Neuronal stem cell (in vitro differentiated cells): ENCODE measurements around the gene DPM3.
A peak's percentile ranks its signal among the peaks of the same experiment; 100 is the strongest.

ENCODE experiments used
- DNase-seq: peaks from one replicate; pipeline ENCODE4 v3.0.0-alpha.2; 2013; ENCODE audit warnings: low spot score
- H2AFZ ChIP-seq: one replicate; pipeline ENCODE4 v1.6.1; 2013; ENCODE audit warnings: mild to moderate bottlenecking, low read length, inconsistent platforms
- H2AK5ac ChIP-seq: 2 replicates; pipeline ENCODE4 v1.6.1; 2013; ENCODE audit warnings: low read depth, mild to moderate bottlenecking, inconsistent platforms, low read length, moderate library complexity, mixed read lengths
- H2BK120ac ChIP-seq: 2 replicates; pipeline ENCODE4 v1.6.1; 2013; ENCODE audit warnings: low read depth, mild to moderate bottlenecking, inconsistent platforms, low read length, moderate library complexity, mixed read lengths
- H2BK12ac ChIP-seq: one replicate; pipeline ENCODE4 v1.6.1; 2013; ENCODE audit warnings: low read length, inconsistent platforms
- H2BK15ac ChIP-seq: 2 replicates; pipeline ENCODE4 v1.6.1; 2013; ENCODE audit warnings: mild to moderate bottlenecking, low read length, inconsistent platforms, mixed read lengths
- H2BK5ac ChIP-seq: one replicate; pipeline ENCODE4 v1.6.1; 2013; ENCODE audit warnings: inconsistent platforms, mild to moderate bottlenecking, low read length, moderate library complexity
- H3K14ac ChIP-seq: one replicate; pipeline ENCODE4 v1.6.1; 2013; ENCODE audit warnings: low read length, inconsistent platforms
- H3K18ac ChIP-seq: 2 replicates; pipeline ENCODE4 v1.6.1; 2013; ENCODE audit warnings: low read length, inconsistent platforms
- H3K23ac ChIP-seq: 2 replicates; pipeline ENCODE4 v1.6.1; 2013; ENCODE audit warnings: low read depth, mild to moderate bottlenecking, mixed read lengths, low read length, inconsistent platforms; ENCODE audit not compliant: poor library complexity
- H3K27ac ChIP-seq: replicated peaks from 3 replicates; pipeline ENCODE4 v1.5.1; 2013; ENCODE audit warnings: low read length, inconsistent platforms
- H3K27me3 ChIP-seq, 3 experiments: 2 replicates each; pipeline ENCODE4 v1.6.1; 2013; ENCODE audit warnings: low read length in 3 of 3, mild to moderate bottlenecking in 2 of 3, inconsistent platforms in 1 of 3, low read depth in 1 of 3, mixed read lengths in 1 of 3, moderate library complexity in 1 of 3; ENCODE audit not compliant: control insufficient read depth in 3 of 3, insufficient read depth in 3 of 3
- H3K36me3 ChIP-seq, 2 donors: replicated peaks in 1 of 2; 2 replicates each; pipeline ENCODE4 v1.6.1; 2013; ENCODE audit warnings: low read length in 2 of 2; ENCODE audit not compliant: control insufficient read depth in 2 of 2, insufficient read depth in 2 of 2
- H3K4ac ChIP-seq: 2 replicates; pipeline ENCODE4 v1.6.1; 2013; ENCODE audit warnings: inconsistent platforms, mild to moderate bottlenecking, low read length, moderate library complexity
- H3K4me1 ChIP-seq, 2 donors: 1 replicate in 1 of 2; 2 replicates in 1 of 2; pipeline ENCODE4 v1.6.1; 2013; ENCODE audit warnings: low read length in 2 of 2, low read depth in 1 of 2; ENCODE audit not compliant: control insufficient read depth in 2 of 2, insufficient read depth in 1 of 2
- H3K4me2 ChIP-seq: one replicate; pipeline ENCODE4 v1.6.1; 2013; ENCODE audit warnings: mild to moderate bottlenecking, low read length, inconsistent platforms; ENCODE audit not compliant: insufficient read depth, poor library complexity, severe bottlenecking
- H3K4me3 ChIP-seq, 2 donors: 2 replicates each; pipeline ENCODE4 v1.5.1; 2013; ENCODE audit warnings: low read length in 2 of 2, mild to moderate bottlenecking in 2 of 2, inconsistent platforms in 1 of 2, moderate library complexity in 1 of 2
- H3K79me1 ChIP-seq: one replicate; pipeline ENCODE4 v1.6.1; 2013; ENCODE audit warnings: low read depth, mild to moderate bottlenecking, inconsistent platforms, low read length, moderate library complexity
- H3K9ac ChIP-seq: one replicate; pipeline ENCODE4 v1.6.1; 2013; ENCODE audit warnings: mild to moderate bottlenecking, low read depth, low read length, inconsistent platforms; ENCODE audit not compliant: poor library complexity
- H3K9me3 ChIP-seq, 2 donors: replicated peaks in 1 of 2; 2 replicates each; pipeline versions ENCODE3 to v1.6.1; 2013; ENCODE audit warnings: low read length in 2 of 2, mild to moderate bottlenecking in 2 of 2, inconsistent platforms in 1 of 2, low read depth in 1 of 2, mixed read lengths in 1 of 2, moderate library complexity in 1 of 2; ENCODE audit not compliant: control insufficient read depth in 2 of 2, insufficient read depth in 1 of 2
- H4K8ac ChIP-seq: one replicate; pipeline ENCODE4 v1.6.1; 2013; ENCODE audit warnings: low read depth, mild to moderate bottlenecking, inconsistent platforms, low read length, moderate library complexity
- H4K91ac ChIP-seq: one replicate; pipeline ENCODE4 v1.6.1; 2013; ENCODE audit warnings: low read length, low read depth, mild to moderate bottlenecking, inconsistent platforms; ENCODE audit not compliant: poor library complexity
- WGBS, 2 donors: extraction: QIAGEN DNeasy Blood & Tissue Kit; methylation state at CpG; one replicate each; pipeline ENCODE4 v1.1.7; 2013; ENCODE audit warnings: missing lambda C conversion rate in 2 of 2, mixed read lengths in 1 of 2; ENCODE audit not compliant: insufficient read length in 2 of 2, insufficient replicate concordance in 1 of 2; ENCODE audit errors: extremely low coverage in 2 of 2; 5-methylcytosine and 5-hydroxymethylcytosine counted together

The DPM3 gene

GRCh38 chr1:155175281-155175926 is 35.1 kb upstream of the DPM3 start:
- Histone ChIP-seq H3K4me2 (peak overlapping the region; percentile 91), H3K14ac (peak overlapping the region; percentile 59), H3K23ac (no peak overlapping the region), H2AFZ (peak overlapping the region; percentile 91), H3K27me3 (no peaks in the 10 kb centered on the region), H2BK5ac (peak overlapping the region; percentile 98), H2AK5ac (peak overlapping the region; percentile 98), H3K9ac (peak overlapping the region; percentile 83), H3K4me1 (peaks cover 14 to 19% of the 10 kb centered on the region in 2 donors), H3K9me3 (no peaks in the 10 kb centered on the region), H3K18ac (peak overlapping the region; percentile 72), H2BK120ac (peak overlapping the region; percentile 66), H3K27ac (peak overlapping the region; percentile 59), H3K36me3 (peaks cover 32 to 38% of the 10 kb centered on the region in 2 donors), H3K79me1 (peaks cover 14% of the 10 kb centered on the region), H2BK12ac (peak overlapping the region; percentile 60), H4K8ac (no peak overlapping the region), H4K91ac (no peak overlapping the region), H3K4me3 (peak overlapping the region; percentile 77 to 88), H3K4ac (peak overlapping the region; percentile 0), H2BK15ac (peak overlapping the region; percentile 98)
- no peak for DNase-seq
- WGBS, 2 donors = no CpG with 5 or more reads among the region's 12 CpGs

- peak overlapping the region; percentile 73 for H3K27ac ChIP-seq
- peak overlapping the region; percentile 96 for H3K18ac ChIP-seq
- peak overlapping the region; percentile 98 for H2BK5ac ChIP-seq
- peaks cover 31 to 41% of the 10 kb centered on the region in 2 donors for H3K36me3 ChIP-seq
- no CpG with 5 or more reads among the region's 35 CpGs for WGBS, 2 donors
- DNase-seq = peak; percentile 62
- H3K27me3 ChIP-seq = no peaks in the 10 kb centered on the region
- H3K4me1 ChIP-seq = peaks cover 14 to 19% of the 10 kb centered on the region in 2 donors
- peak overlapping the region; percentile 98 for H2BK15ac ChIP-seq
- H3K9me3 ChIP-seq = no peaks in the 10 kb centered on the region
- no peak overlapping the region for H4K8ac ChIP-seq
- H3K4ac ChIP-seq = peak overlapping the region; percentile 0
- H3K23ac ChIP-seq = peak overlapping the region; percentile 25
- peak overlapping the region; percentile 91 for H2AFZ ChIP-seq
- peak overlapping the region; percentile 91 for H3K4me2 ChIP-seq
- H3K79me1 ChIP-seq = peaks cover 13% of the 10 kb centered on the region
- H3K4me3 ChIP-seq = peak overlapping the region; percentile 77 to 88
- H2BK12ac ChIP-seq = peak overlapping the region; percentile 60
- H2AK5ac ChIP-seq = peak overlapping the region; percentile 98
- H3K9ac ChIP-seq = peak overlapping the region; percentile 93
- peak overlapping the region; percentile 59 for H3K14ac ChIP-seq
- no peak overlapping the region for H4K91ac ChIP-seq
- peak overlapping the region; percentile 81 for H2BK120ac ChIP-seq
Measured at GRCh38 chr1:155174324-155175280, 34.3 kb upstream of the DPM3 start.

GRCh38 chr1:155173478-155174323 is 33.4 kb upstream of the DPM3 start, which contains the start of gene TRIM46:
Gene TRIM46, plus strand, starts transcription at chr1:155173849. Its CDS starts 118 bp downstream, at chr1:155173967.
- peak within 1 kb of the TSS; percentile 81 for H2BK120ac ChIP-seq
- peak within 1 kb of the TSS; percentile 98 for H3K14ac ChIP-seq
- peak within 1 kb of the TSS; percentile 98 for H2BK15ac ChIP-seq
- peak within 1 kb of the TSS; percentile 91 for H2AFZ ChIP-seq
- H4K91ac ChIP-seq = no peak within 1 kb of the TSS
- H3K27me3 ChIP-seq = no peaks in the 10 kb centered on the region
- peaks cover 14 to 19% of the 10 kb centered on the region in 2 donors for H3K4me1 ChIP-seq
- H3K9ac ChIP-seq = peak within 1 kb of the TSS; percentile 96
- peak; percentile 66 for DNase-seq
- peak within 1 kb of the TSS; percentile 95 for H3K4me2 ChIP-seq
- peak within 1 kb of the TSS; percentile 98 for H2BK5ac ChIP-seq
- H3K23ac ChIP-seq = peak within 1 kb of the TSS; percentile 83
- peaks cover 12% of the 10 kb centered on the region for H3K79me1 ChIP-seq
- H2AK5ac ChIP-seq = peak within 1 kb of the TSS; percentile 98
- H2BK12ac ChIP-seq = peak within 1 kb of the TSS; percentile 46
- H3K4me3 ChIP-seq = peak within 1 kb of the TSS; percentile 77 to 88
- H4K8ac ChIP-seq = no peak within 1 kb of the TSS
- peak within 1 kb of the TSS; percentile 54 for H3K4ac ChIP-seq
- WGBS, 2 donors = no CpG with 5 or more reads among the region's 38 CpGs
- H3K9me3 ChIP-seq = no peaks in the 10 kb centered on the region
- H3K27ac ChIP-seq = peak within 1 kb of the TSS; percentile 78
- peak within 1 kb of the TSS; percentile 96 for H3K18ac ChIP-seq
- peaks cover 26 to 45% of the 10 kb centered on the region in 2 donors for H3K36me3 ChIP-seq
